HG02938 (cell line): ENCODE measurements around the gene VANGL1.

ENCODE experiments used
- ATAC-seq: cut with Tn5 transposase; IDR thresholded peaks from one replicate; pipeline ENCODE4 v1.9.1; 2021; ENCODE audit warnings: mild to moderate bottlenecking, moderate library complexity; ENCODE audit not compliant: unreplicated experiment

VANGL1 gene

GRCh38 chr1:115697619-115698018 is 55.8 kb downstream of the VANGL1 start:
- no peak for ATAC-seq

- ATAC-seq: no peak
These were observed 59.3 kb downstream of the VANGL1 start for GRCh38 chr1:115701090-115701489.

- no peak for ATAC-seq
These were observed 61.2 kb downstream of the VANGL1 start for GRCh38 chr1:115702959-115703358.

- ATAC-seq: no peak
These were observed 63.5 kb downstream of the VANGL1 start for GRCh38 chr1:115705085-115705951.

GRCh38 chr1:115705963-115706362 is 64.2 kb downstream of the VANGL1 start:
- ATAC-seq: no peak

- peak; percentile 65 for ATAC-seq
These were observed 65.0 kb downstream of the VANGL1 start for GRCh38 chr1:115706587-115707425.

- no peak for ATAC-seq
These were observed 69.3 kb downstream of the VANGL1 start for GRCh38 chr1:115710859-115711624.

GRCh38 chr1:115712911-115713609 is 71.3 kb downstream of the VANGL1 start:
- no peak for ATAC-seq

- ATAC-seq: no peak
These were observed 72.1 kb downstream of the VANGL1 start for GRCh38 chr1:115713906-115714305.

GRCh38 chr1:115714572-115715141 is 72.9 kb downstream of the VANGL1 start:
- ATAC-seq: no peak

- ATAC-seq: no peak
These were observed 75.8 kb downstream of the VANGL1 start for GRCh38 chr1:115717541-115717940.

GRCh38 chr1:115718011-115718754 is 76.4 kb downstream of the VANGL1 start:
- ATAC-seq: no peak

- ATAC-seq: no peak
These were observed 77.5 kb downstream of the VANGL1 start for GRCh38 chr1:115719285-115719684.

GRCh38 chr1:115722221-115722620 is 80.5 kb downstream of the VANGL1 start:
- ATAC-seq: no peak

GRCh38 chr1:115723756-115724155 is 82.0 kb downstream of the VANGL1 start:
- no peak for ATAC-seq

- no peak for ATAC-seq
These were observed 83.8 kb downstream of the VANGL1 start for GRCh38 chr1:115725600-115725999.

- no peak for ATAC-seq
These were observed 84.4 kb downstream of the VANGL1 start for GRCh38 chr1:115726161-115726560.

- no peak for ATAC-seq
These were observed 84.8 kb downstream of the VANGL1 start for GRCh38 chr1:115726570-115726969.

GRCh38 chr1:115727706-115728249 is 86.0 kb downstream of the VANGL1 start:
- no peak for ATAC-seq
